CD1c-positive myeloid dendritic cell (primary cell): Measurements from ENCODE around the gene FGF1.
A peak's percentile ranks its signal among the peaks of the same experiment; 100 is the strongest.

Experiments
- DNase-seq: peaks from one replicate; pipeline ENCODE4 v3.0.0-alpha.2; 2016; ENCODE audit errors: extremely low spot score

Gene FGF1

GRCh38 chr5:142578161-142578830 lies 107.6 kb downstream of the FGF1 start:
- DNase-seq = no peak

DNA sequence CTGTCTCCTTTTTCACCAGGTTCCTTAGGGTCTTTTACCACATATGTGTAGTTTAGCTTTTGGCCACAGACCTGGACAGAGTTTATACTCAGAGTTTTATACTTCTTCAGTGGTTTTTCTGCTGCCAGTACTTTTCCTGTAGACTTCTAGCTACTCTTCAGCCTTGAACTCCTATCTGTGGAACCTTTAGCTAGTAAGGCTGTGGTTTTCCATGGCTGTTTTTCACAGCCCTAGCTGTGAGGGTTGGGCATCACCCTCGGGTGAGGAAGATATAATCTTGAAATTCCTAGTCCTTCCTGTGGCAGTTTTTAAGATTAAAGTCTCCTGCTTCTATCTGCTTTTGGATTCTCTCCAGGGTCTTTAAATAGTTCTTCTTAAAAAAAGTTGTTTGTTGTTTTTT lies 109.1 kb downstream of the FGF1 start:
- DNase-seq = no peak

- DNase-seq = no peak
Measured at GRCh38 chr5:142576303-142576702, 109.6 kb downstream of the FGF1 start.

- DNase-seq = no peak
Measured at GRCh38 chr5:142572006-142572405, 113.9 kb downstream of the FGF1 start.

GRCh38 chr5:142571371-142571770 lies 114.5 kb downstream of the FGF1 start:
- no peak for DNase-seq

- DNase-seq = no peak
Measured at GRCh38 chr5:142569905-142570304, 116.0 kb downstream of the FGF1 start.

- no peak for DNase-seq
Measured at GRCh38 chr5:142568996-142569335, 116.9 kb downstream of the FGF1 start.

DNA sequence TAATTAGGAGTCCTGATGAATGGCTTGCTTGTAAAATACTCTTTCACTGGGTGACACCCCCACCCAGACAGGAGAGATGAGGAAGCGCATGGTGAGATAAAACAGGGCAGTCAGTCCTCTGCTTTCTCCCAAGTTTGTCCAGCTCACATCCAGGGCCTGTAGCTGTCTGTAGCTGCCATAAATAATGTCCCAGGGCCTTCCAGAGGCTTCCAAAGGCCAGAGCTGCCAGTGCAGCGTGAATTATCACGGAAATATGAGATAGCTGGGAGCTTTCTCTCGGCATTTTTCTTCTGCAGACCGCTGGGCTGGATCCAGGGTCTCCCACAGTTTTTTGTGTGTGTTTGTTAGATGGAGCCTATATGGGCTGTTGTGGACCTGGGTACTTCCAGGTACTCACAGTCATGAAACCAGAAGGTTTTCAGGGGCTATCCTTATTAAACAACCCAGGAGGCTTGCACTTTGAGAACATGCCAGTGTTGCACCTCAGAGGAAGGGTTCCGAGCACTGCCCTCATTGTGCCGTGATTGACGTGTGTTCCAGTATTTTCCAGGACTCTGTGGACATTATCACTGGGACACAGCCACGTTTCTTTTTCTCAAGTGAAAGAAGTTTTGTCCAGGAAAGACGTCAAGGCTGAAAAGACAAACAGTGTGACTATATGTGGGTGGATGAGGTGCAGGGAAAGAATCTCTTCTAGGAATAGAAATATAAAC lies 117.5 kb downstream of the FGF1 start:
- DNase-seq = no peak

DNA sequence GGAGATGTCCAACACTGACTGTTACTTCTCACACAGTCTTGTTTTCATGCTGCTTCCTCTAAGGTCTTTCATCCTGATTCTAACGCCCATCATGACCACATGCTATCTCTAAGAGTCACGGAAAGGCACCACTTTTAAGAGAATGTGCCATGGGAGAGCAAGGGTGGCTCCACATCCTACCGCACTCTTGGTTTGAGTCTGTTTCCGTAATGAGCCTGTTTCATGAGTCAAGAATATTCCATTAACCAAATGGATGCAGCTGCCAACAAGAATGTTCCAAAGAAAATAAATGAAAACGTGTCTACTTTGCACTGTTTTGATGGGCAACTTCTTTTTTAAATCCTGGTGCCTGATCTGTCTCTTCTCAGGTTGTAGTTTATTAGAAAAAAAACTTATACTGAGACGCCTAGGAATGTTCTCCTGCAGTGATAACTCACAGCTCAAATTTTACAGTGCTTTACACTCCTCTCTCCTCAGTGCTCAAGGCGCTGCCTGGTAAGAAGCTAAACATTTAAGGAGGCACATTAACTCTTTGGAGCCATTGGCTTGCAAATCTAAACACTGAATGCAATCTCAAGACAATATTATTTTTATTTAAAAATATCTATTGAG lies 124.3 kb downstream of the FGF1 start:
- no peak for DNase-seq

DNA sequence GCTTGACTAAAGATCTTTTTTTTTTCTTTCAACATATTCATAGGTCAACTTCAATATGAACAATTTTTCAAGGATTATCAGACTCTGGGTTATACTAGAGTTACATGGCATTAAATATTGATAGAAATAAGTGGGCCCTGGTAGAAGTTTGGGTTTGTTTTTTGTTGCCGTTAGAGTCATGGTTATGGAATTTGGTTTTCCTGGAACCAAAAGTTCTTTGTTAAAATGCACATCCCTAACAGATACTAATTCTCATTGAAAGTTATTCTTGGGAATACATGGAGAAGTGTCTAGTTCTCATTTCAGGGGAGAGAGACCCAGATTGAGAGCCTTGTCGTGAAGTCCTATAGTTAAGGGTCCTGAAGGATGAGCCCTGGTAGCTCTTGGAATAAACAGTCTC lies 124.9 kb downstream of the FGF1 start:
- no peak for DNase-seq

- no peak for DNase-seq
Measured at GRCh38 chr5:142552107-142552506, 133.8 kb downstream of the FGF1 start.

DNA sequence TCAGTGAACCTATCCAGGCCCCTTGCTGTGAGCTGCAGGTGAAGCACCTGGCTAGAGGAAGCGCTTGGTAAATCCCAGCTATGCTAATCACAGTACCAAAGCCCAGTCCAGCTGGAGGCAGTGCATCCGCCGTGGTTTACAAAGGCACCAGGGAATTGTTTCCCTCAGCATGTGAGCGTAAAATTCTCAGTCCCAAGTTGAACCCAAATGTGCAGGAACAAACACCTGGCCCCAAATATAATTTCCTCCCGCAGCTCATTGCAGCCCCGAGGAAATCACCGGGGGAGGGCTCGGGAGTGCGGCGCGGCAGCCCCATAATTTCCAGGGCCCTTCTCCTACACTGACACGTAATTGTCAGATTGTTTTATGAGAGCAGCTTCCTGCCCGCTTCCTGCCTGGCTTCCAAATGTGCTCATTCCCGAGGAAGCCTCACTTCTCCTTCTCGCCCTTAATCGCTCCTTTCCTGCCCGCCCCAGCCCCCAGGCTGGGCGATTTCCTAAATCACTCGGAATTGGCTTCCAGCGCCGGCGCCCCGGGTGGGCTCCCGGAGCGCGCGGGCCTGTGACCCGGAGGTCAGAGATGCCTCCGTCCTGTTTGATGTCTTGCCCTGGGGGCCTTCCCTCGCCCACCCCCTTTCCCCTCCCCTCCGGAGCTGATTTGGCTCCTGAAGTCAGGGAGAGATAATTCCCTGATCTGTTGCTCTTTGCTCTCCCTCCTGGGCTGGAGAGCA lies 134.4 kb downstream of the FGF1 start:
- DNase-seq = no peak

- no peak for DNase-seq
Measured at GRCh38 chr5:142550471-142550870, 135.4 kb downstream of the FGF1 start.

DNA sequence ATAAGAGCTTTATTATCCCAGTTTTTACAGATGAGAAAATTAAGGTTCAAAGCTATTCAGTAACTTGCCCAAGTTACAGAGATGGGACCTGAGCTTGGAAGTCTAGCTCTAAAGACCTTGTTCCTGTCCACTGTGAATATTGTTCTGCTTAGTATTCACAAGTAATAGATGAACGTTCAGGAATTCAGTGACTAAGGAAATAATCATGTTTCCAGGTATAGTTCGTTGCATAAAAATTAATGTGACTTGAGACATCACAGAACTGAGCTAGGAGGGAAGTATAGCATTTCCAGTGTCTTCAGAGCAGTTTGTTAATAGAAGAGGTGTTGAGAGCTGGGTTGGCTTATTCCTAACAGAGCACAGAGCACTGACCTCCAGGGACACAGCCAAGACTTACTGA lies 136.1 kb downstream of the FGF1 start:
- no peak for DNase-seq

GRCh38 chr5:142548739-142549275 lies 137.1 kb downstream of the FGF1 start:
- DNase-seq = peak; percentile 63

DNA sequence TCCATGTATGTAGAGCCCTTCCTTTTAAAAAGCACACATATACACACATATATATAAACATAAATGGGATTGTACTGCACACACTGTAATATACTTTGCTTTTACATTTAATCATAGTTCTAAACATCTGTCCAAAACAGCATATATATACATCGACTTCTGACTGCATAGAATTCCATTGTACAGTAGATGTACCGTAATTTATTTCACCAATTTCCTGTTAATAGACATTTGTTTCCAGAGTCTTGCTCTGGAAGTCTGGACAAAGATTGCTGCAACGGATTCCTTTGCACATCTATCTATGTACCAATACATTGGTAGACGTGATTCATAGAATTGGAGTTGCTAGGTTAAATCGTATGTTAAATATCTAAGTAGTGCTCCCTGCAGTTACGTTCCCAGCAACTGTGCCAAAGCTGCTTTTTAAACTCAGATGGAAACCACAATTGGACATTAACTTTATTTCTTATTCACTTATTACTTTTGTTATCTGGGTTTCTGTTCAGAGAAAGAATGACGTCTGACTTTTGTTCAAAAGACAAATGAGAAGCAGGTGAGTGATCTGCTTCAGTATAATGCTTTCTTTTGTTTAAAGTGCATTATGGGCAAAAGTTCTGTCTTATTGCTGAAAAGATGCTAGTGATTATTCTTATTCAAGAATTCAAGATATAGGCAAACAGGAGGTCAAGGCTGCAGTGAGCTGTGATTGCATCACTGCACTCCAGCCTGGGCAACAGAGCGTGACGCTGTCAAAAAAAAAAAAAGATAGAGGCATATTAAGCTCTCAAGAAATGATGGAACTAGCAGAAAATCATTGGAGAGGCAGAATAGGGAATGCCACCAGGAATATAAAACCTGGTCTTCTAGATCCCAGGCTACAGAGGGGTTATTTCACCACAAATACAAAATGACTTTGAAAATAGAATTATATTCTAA lies 138.2 kb downstream of the FGF1 start:
- DNase-seq = no peak

DNA sequence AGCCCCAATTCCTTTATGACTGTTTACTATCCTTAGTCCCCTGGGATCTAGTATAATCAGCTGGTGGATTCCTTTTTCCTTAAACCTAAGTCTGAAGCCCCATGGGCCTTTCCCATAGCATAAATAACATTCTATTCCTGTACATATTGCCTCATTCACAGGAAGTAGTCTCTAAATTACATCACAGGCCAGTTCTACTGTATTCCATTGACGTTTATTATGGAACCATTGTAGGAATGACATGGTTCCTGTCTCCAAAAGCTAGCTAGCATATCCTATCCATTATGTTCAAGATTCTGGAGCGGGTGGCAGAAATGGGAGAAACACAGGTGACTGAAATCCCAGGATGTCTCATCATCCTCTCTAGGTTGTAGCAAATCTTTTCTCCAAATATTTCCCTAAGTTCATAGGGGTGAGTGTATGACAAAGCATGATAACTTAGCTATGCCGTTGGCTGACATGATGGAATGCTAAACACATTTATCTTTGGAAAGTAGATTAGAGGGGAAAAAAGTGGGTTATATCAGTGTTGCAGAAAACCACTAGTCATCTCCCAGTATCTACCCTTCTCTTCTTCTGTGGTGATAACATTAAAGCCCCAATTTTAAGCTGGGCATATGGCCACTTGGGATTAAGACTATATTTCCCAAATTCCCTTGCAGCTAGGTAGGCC lies 140.1 kb downstream of the FGF1 start:
- DNase-seq = no peak

- DNase-seq = no peak
Measured at GRCh38 chr5:142544946-142545649, 140.8 kb downstream of the FGF1 start.

DNA sequence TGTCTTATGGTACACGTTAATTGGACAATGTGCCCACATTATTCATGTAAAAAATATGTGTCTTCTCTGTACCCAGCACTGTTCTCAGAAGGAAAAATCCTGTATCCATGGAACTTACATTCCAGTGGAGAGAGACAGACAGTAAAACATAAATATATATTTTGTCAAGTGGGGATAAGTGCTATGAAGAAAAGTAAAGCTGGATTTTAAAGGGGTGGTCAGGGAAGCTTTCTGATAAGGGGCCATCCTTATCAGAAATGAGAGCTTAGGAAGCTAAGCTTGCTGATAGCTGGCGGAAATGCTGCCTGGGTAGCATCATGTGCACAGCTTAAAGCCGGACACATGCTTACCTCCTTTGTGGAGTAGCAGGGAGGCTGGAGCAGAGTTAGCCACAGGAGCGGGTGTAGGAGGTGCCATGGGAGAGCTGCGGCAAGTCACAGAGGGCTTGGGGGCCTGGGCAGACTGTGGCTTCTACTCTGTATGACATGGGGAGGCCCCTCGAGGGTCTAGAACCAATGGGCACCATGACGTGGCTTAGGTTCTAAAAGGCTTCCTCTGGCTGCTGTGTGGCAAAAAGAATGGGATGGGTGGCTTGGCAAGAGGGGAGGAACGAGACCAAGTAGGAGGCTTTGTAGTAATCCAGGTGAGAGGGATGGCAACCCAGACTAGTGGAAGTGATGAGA lies 141.7 kb downstream of the FGF1 start:
- no peak for DNase-seq
